Measurements from ENCODE around the gene PIBF1.

The PIBF1 gene

DNA sequence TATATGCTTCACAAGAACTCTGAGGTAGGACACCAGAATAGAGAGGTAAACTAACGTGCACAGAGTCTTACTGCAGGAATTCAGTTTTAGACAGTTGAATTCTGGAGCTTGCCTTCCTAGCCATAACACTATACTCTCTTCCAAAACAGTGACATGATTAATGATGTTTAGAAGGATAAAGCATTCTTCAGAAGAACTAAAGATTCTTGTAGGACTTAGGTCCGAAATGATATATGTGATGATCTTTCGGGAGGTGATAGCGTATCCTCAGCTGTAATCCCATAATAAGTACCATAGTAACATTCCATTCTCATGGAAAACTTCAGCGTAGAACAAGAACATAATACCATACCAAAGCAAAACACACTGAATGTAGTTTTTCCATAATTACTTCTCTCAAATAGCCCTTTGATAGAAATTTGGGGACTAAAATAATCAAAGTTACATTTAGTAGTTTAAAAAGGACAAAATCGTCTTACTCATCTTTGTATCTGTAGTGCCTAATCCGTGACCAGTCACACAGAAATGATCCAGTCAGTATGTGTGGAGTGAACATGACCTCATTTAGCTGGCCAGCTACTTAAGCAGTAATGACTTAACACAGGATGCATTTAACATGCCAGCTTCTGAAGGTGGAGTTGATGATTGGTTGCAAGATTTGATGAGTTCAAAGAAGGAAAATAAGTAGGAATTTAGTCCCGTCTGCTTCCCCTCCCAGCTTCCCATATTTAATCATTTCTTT lies 38.4 kb downstream of the PIBF1 start:
- DNase-seq (ENCODE audit: low spot score), result no peak
- in situ Hi-C loops (cut with MboI; ENCODE audit: low pct_unique_long_range_greater_than_20kb, low sequenced_read_pairs, unreplicated experiment), result loop anchor here (25.0 kb wide), 1 partner anchor 892 kb away; no protein-coding TSS in a partner anchor
- TF ChIP-seq, protein P1, sequence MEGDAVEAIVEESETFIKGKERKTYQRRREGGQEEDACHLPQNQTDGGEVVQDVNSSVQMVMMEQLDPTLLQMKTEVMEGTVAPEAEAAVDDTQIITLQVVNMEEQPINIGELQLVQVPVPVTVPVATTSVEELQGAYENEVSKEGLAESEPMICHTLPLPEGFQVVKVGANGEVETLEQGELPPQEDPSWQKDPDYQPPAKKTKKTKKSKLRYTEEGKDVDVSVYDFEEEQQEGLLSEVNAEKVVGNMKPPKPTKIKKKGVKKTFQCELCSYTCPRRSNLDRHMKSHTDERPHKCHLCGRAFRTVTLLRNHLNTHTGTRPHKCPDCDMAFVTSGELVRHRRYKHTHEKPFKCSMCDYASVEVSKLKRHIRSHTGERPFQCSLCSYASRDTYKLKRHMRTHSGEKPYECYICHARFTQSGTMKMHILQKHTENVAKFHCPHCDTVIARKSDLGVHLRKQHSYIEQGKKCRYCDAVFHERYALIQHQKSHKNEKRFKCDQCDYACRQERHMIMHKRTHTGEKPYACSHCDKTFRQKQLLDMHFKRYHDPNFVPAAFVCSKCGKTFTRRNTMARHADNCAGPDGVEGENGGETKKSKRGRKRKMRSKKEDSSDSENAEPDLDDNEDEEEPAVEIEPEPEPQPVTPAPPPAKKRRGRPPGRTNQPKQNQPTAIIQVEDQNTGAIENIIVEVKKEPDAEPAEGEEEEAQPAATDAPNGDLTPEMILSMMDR (IDR thresholded peaks at IDR 0.05; ENCODE audit: extremely low read depth, insufficient read depth, missing control alignments), result no peak

DNA sequence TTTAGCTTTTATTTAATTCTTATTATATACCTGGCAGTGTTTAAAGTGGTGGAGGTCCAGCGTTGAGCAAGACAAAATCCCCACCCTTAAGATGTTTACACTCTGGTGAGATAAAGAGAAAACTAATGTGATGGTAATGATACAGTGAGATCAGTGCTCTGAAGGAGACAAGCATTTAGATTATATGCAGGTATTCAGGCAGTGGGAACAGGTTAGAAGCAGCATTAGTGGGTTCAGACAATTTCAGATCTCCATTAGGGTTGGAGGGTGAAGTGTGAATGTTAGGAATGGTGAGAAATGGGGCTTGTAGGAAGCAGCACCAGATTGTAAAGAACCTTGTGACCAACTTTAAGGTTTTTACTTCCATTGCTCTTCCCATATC lies 39.0 kb downstream of the PIBF1 start:
- in situ Hi-C loops (cut with MboI; ENCODE audit: low pct_unique_long_range_greater_than_20kb, low sequenced_read_pairs, unreplicated experiment), result loop anchor here (25.0 kb wide), 1 partner anchor 891 kb away; no protein-coding TSS in a partner anchor
- TF ChIP-seq, protein P1 (IDR thresholded peaks at IDR 0.05; ENCODE audit: extremely low read depth, insufficient read depth, missing control alignments), result no peak
- no peak for DNase-seq (ENCODE audit: low spot score)

DNA sequence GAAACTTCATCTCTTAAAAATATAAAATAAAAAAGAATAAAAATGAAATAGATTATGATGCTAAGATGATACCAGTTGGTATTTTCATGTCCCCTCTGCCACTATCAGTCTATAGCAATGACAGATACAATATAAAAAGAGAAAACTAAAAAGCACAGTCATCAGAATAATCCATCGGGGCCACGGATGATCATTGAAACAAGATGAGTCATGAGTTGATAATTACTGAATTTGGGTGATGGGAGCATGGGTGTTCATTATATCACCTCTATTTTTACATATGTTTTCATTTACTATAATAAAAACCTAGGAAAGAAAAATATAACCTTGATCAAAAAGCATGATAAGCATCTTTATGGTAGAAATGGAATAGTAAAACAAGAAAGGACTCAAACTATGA lies 41.1 kb downstream of the PIBF1 start:
- TF ChIP-seq, protein P1 (IDR thresholded peaks at IDR 0.05; ENCODE audit: extremely low read depth, insufficient read depth, missing control alignments), result no peak
- no peak for DNase-seq (ENCODE audit: low spot score)
- in situ Hi-C loops (cut with MboI; ENCODE audit: low pct_unique_long_range_greater_than_20kb, low sequenced_read_pairs, unreplicated experiment), result loop anchor here (25.0 kb wide), 1 partner anchor 889 kb away; no protein-coding TSS in a partner anchor

DNA sequence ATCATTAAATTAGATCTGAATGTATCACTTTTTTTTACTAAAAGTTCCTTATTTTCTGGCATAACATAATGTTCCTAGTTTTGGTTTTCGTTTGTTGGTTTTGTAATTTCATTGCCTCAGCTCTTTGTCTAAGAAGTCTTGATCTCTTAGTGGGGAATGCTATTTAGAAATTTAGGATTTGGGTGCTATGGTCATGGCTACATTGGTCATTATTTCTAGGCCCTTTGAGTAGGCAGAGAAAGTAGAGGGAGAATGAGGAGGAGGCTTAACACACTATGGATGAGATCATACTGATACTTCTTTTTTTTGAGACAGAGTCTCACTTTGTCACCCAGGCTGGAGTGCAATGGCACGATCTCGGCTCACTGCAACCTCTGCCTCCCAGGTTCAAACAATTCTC lies 41.8 kb downstream of the PIBF1 start:
- in situ Hi-C loops (cut with MboI; ENCODE audit: low pct_unique_long_range_greater_than_20kb, low sequenced_read_pairs, unreplicated experiment), result loop anchor here (25.0 kb wide), 1 partner anchor 889 kb away; no protein-coding TSS in a partner anchor
- TF ChIP-seq, protein P1 (IDR thresholded peaks at IDR 0.05; ENCODE audit: extremely low read depth, insufficient read depth, missing control alignments), result no peak

DNA sequence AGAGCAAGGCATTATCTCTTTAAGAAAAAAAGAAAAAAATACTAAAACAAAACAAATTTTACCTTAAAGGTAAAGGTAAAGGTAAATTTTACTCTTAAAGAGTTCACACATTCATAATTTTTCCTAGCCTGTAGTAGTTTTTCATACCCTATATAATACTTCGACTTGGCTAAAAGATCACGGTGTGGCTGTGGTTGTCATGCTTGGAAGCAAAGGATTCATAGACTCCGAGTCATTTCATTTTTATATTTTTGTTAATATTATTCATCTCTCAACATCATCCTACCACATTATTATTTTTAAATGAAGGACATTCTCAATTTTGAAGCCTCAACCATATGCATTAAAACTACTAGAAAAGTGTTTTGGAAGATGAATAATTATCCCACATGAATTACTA lies 52.7 kb downstream of the PIBF1 start:
- no peak for DNase-seq (ENCODE audit: low spot score)
- TF ChIP-seq, protein P1 (IDR thresholded peaks at IDR 0.05; ENCODE audit: extremely low read depth, insufficient read depth, missing control alignments), result no peak
- in situ Hi-C loops (cut with MboI; ENCODE audit: low pct_unique_long_range_greater_than_20kb, low sequenced_read_pairs, unreplicated experiment), result loop anchor here (25.0 kb wide), 1 partner anchor 578 kb away; no protein-coding TSS in a partner anchor

More for the DNA sequence above, 41.8 kb downstream of the PIBF1 start:
- DNase-seq (ENCODE audit: low spot score), result no peak

DNA sequence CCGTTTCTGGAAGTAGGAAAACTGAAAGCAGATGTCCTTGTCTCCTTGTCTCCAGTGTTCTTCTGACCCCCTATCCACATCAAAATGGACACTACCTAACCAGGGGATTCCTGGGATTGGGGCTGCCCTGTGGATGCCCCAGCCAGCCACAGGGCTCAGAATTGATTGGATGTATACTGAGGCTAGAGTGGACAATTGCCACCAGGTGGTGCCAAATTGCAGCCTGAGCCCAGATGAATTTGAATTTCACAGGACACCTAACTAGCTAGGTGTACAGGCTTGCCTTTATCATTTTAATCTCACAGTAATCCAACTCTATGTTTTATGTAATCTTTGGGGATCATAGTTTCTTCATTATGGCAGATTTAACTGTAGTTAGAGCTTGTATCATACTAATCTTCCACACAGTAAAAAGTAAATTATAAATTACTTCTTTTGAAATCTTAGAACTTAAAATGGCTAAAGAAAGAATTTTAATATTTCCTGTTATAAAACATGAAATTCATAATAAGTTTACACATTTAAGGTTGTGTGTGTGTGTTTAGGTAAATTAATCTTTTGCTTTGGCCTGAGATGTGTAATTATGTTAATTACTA lies 58.0 kb downstream of the PIBF1 start:
- peak; percentile 54 for DNase-seq (ENCODE audit: low spot score)
- in situ Hi-C loops (cut with MboI; ENCODE audit: low pct_unique_long_range_greater_than_20kb, low sequenced_read_pairs, unreplicated experiment), result loop anchor here (25.0 kb wide), 1 partner anchor 572 kb away; no protein-coding TSS in a partner anchor

More for the DNA sequence above, 58.0 kb downstream of the PIBF1 start:
- TF ChIP-seq, protein P1 (IDR thresholded peaks at IDR 0.05; ENCODE audit: extremely low read depth, insufficient read depth, missing control alignments), result peak; percentile 77

Data from GM13977 (cell line).